ENCODE results near the gene ABI3BP.

- TF ChIP-seq CTCF (IDR thresholded peaks at IDR 0.05): no peak
- TF ChIP-seq USF2 (CRISPR knock-in tag; IDR thresholded peaks at IDR 0.05): no peak
- TF ChIP-seq CREB1 (CRISPR knock-in tag; IDR thresholded peaks at IDR 0.05): no peak
These were observed 110.6 kb downstream of the ABI3BP start for GRCh38 chr3:100882571-100882984.
